Coronary artery (tissue), 2 donors: ENCODE results near the gene FERMT3.
A peak's percentile ranks its signal among the peaks of the same experiment; 100 is the strongest.

ENCODE experiments used
- DNase-seq: peaks from one replicate; pipeline ENCODE4 v3.0.0-alpha.2; 2017; ENCODE audit warnings: low spot score
- H3K27ac ChIP-seq, 2 donors: fragments of 200-600 bp; sonication (generic); one replicate each; pipeline ENCODE4 v1.5.1; 2016 to 2019
- H3K4me3 ChIP-seq: fragments of 200-600 bp; sonication (generic); 2 replicates; pipeline ENCODE4 v1.5.1; 2016; ENCODE audit warnings: mild to moderate bottlenecking, moderate library complexity
- TF ChIP-seq, protein P1 (sequence below): fragments of 200-600 bp; sonication (generic); IDR thresholded peaks from one replicate; pipeline ENCODE4 v1.5.1; 2019; ENCODE audit warnings: antibody characterized with exemption

FERMT3 gene

GRCh38 chr11:64238076-64238475 lies 31.6 kb downstream of the FERMT3 start:
- no peak overlapping the region for H3K27ac ChIP-seq
- no peak overlapping the region for H3K4me3 ChIP-seq
- no peak for DNase-seq
- TF ChIP-seq, protein P1, sequence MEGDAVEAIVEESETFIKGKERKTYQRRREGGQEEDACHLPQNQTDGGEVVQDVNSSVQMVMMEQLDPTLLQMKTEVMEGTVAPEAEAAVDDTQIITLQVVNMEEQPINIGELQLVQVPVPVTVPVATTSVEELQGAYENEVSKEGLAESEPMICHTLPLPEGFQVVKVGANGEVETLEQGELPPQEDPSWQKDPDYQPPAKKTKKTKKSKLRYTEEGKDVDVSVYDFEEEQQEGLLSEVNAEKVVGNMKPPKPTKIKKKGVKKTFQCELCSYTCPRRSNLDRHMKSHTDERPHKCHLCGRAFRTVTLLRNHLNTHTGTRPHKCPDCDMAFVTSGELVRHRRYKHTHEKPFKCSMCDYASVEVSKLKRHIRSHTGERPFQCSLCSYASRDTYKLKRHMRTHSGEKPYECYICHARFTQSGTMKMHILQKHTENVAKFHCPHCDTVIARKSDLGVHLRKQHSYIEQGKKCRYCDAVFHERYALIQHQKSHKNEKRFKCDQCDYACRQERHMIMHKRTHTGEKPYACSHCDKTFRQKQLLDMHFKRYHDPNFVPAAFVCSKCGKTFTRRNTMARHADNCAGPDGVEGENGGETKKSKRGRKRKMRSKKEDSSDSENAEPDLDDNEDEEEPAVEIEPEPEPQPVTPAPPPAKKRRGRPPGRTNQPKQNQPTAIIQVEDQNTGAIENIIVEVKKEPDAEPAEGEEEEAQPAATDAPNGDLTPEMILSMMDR: no peak

DNA sequence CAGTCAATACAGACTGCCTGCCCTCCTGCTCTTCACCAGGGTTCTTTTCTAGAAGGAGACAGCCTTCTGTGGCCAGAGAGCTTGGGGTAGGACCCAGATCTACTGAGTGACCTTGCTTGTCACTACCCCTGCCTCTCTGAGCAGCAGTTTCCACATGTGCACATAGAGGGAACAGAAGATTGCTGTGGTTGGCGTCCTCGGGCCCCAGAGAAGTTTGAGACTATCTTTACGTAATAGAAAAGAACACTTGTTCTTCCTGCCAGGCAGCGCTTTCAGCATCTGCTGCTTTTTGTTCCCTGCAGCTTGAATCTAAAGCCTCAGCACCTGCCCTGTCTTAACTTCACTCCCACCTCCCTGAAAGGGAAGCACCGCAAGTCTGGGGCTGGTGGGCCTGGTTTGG lies 32.5 kb downstream of the FERMT3 start:
- DNase-seq: no peak
- TF ChIP-seq, protein P1: no peak
- H3K27ac ChIP-seq: peak overlapping the region in 1 of 2 donors; percentile 56
- no peak overlapping the region for H3K4me3 ChIP-seq

DNA sequence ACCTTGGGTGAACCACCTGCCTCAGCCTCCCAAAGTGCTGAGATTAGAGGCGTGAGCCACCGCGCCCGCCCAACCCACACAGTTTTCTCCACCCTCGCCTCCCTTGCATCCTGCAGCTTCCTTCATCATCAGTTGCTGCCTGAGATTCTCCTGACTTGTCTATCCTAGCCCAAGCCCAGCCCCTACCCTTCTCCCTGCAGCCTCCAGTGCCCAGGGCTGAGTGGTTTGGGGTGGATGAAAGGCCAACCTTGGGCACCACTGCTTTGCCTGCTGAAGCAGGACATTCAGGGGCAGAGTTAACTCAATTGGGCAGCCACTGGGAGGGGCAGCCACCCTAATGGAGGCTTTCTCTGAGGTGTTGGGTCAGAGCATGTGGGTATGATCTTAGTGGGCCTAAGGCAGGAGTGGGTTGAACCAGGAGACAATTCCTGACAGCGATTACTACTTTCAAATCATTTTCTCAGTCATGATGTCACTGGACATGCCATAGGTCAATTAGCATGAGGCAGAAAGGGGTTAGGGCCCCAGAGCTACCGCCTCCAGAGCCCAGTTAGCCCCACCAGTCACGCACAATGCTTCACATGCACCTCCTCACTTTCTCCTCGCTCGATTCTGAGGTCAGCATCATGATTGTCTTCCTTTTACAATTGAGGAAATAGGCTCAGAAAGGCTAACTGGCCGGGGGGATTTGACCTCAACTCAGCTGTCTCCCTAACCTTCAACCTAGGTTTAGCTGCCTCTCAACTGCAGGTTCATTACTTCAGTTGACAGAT lies 33.3 kb downstream of the FERMT3 start:
- H3K27ac ChIP-seq: peak overlapping the region; percentile 100
- peak overlapping the region; percentile 96 for H3K4me3 ChIP-seq
- DNase-seq: no peak
- TF ChIP-seq, protein P1: no peak

GRCh38 chr11:64240435-64241240 lies 34.1 kb downstream of the FERMT3 start, which contains the start of gene FKBP2:
TSS of gene FKBP2 (plus strand) at chr11:64241095. CDS start at chr11:64242388, 1,293 bp downstream.
- TF ChIP-seq, protein P1: no peak
- DNase-seq: peak; percentile 99
- H3K4me3 ChIP-seq: peak within 1 kb of the TSS; percentile 96

GRCh38 chr11:64241241-64241490 lies 34.6 kb downstream of the FERMT3 start:
- peak overlapping the region; percentile 100 for H3K27ac ChIP-seq
- TF ChIP-seq, protein P1: no peak
- H3K4me3 ChIP-seq: peak overlapping the region; percentile 96
- DNase-seq: peak; percentile 100

More at GRCh38 chr11:64240435-64241240, 34.1 kb downstream of the FERMT3 start, which contains the start of gene FKBP2:
- peak within 1 kb of the TSS; percentile 100 for H3K27ac ChIP-seq

- TF ChIP-seq, protein P1: no peak
These were observed 35.2 kb downstream of the FERMT3 start for GRCh38 chr11:64241491-64242374.

More at GRCh38 chr11:64241491-64242374, 35.2 kb downstream of the FERMT3 start:
- Histone ChIP-seq H3K4me3 (peak overlapping the region; percentile 96), H3K27ac (peak overlapping the region; percentile 93 to 100)
- DNase-seq: no peak
